Keratinocyte (primary cell): Measurements from ENCODE around the gene ME2.

Source experiments
- CTCF ChIP-seq, 3 experiments: IDR thresholded peaks in 1 of 3; conservative IDR thresholded peaks in 1 of 3; optimal IDR thresholded peaks in 1 of 3; 2 replicates in 2 of 3; 3 replicates in 1 of 3; pipeline versions ENCODE3 to v1.5.1; 2011; ENCODE audit warnings: low read length in 3 of 3, mild to moderate bottlenecking in 3 of 3, moderate library complexity in 2 of 3, control low read depth in 1 of 3, inconsistent platforms in 1 of 3; ENCODE audit not compliant: insufficient read depth in 2 of 3; ENCODE audit errors: extremely low read depth in 1 of 3
- EZH2 ChIP-seq: IDR thresholded peaks from one replicate; pipeline ENCODE4 v1.6.1; 2012; ENCODE audit warnings: inconsistent platforms, mild to moderate bottlenecking, low read length, moderate library complexity

- TF ChIP-seq CTCF (optimal IDR thresholded peaks at IDR 0.05 in 1 of 3, IDR thresholded peaks at IDR 0.05 in 1 of 3, conservative IDR thresholded peaks at IDR 0.05 in 1 of 3; ENCODE audit: extremely low read depth in 1 of 3, insufficient read depth in 2 of 3, low read length in 3 of 3): no peak
- no peak for TF ChIP-seq EZH2
Measured at GRCh38 chr18:50879302-50880118, 592 bp downstream of the ME2 start.
